ENCODE measurements around the gene SEC24D.

- no peak for TF ChIP-seq EZH2 (IDR thresholded peaks at IDR 0.05; ENCODE audit: borderline replicate concordance, low read depth, low read length, poor library complexity, severe bottlenecking)
- TF ChIP-seq CTCF (conservative IDR thresholded peaks at IDR 0.05; ENCODE audit: low read depth, low read length) = no peak
Measured at GRCh38 chr4:118749347-118749988, 86.5 kb downstream of the SEC24D start.

Measured in A673 (cell line).